Activated CD4-positive, alpha-beta T cell treated with anti-CD3 and anti-CD28 coated beads, Interleukin-2, amount 50 U/mL, for 1 hour (primary cell): ENCODE measurements around the gene RCAN2.
"Not testable (repeated sequence)": the region's sequence is repeated elsewhere in the genome, so short reads cannot be mapped to it uniquely, and the experiment has no call there.

ENCODE experiments used
- DNase-seq: peaks from one replicate; pipeline ENCODE4 v3.0.0-alpha.2; 2020

RCAN2 gene

GRCh38 chr6:46381057-46381456 is 110.2 kb downstream of the RCAN2 start:
- no peak for DNase-seq

- DNase-seq: no peak
Observed at GRCh38 chr6:46380152-46380807, 111.0 kb downstream of the RCAN2 start.

GRCh38 chr6:46378882-46379416 is 112.3 kb downstream of the RCAN2 start:
- no peak for DNase-seq

GRCh38 chr6:46378161-46378881 is 112.9 kb downstream of the RCAN2 start:
- no peak for DNase-seq

DNA sequence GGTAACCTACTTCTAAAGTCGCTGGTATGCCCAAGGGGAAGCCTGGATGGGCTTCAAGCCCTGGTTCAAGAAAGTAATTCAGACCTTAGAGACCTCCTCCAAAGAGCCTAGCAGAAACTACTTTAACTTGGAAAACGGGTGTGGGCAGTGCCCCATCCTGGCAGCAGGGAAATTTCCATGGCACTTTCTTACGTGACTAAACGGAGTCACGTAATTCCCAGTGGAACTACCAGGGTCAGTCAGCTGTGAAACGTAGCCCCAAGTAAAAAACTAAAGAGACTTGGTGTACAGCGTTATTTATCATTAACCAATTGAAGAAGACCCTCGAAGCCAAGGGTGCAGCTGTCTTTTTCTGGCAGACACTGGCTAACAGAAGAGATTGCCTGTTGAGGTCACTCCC is 114.0 kb downstream of the RCAN2 start:
- no peak for DNase-seq

DNA sequence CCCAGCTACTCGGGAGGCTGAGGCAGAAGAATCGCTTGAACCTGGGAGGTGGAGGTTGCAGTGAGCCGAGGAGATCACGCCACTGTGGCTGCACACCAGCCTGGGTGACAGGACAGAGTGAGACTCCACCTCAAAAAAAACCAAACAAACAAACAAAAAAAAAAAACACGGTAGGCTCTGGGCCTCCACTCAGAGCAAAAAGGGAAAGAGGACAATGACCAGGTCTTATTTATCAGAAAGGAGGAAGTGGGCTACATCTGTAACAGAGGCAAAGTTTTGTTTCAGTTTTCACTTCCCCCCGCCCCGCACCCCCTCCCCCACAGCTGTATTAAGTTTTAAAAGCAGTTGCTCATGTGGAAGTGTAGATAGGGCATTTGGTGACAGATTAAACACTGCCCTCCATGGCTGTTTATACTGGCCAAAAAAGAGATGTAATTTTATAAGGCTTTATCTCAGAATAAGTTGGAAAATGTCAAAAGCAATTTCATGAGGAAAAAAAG is 114.6 kb downstream of the RCAN2 start:
- no peak for DNase-seq

DNA sequence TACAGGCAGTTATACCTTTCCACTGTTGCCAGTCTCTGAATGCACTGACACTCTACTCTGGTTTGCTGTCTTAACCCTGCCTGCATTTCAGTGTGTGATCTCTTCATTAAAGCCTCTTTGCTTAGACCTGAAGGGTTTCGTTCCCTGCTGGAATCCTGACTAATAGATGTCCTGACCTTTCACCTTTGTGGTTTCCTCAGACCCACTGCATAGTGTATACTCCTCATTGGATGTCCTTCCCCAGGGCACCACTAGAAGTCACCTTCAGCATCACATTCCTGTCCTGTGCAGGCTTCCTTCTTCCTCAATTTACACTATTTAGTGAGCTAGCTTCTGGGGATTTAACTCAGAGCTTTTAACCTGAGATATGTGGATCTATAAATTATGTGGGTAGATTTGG is 120.6 kb downstream of the RCAN2 start:
- no peak for DNase-seq

GRCh38 chr6:46368169-46368536 is 123.1 kb downstream of the RCAN2 start:
- DNase-seq: no peak

DNA sequence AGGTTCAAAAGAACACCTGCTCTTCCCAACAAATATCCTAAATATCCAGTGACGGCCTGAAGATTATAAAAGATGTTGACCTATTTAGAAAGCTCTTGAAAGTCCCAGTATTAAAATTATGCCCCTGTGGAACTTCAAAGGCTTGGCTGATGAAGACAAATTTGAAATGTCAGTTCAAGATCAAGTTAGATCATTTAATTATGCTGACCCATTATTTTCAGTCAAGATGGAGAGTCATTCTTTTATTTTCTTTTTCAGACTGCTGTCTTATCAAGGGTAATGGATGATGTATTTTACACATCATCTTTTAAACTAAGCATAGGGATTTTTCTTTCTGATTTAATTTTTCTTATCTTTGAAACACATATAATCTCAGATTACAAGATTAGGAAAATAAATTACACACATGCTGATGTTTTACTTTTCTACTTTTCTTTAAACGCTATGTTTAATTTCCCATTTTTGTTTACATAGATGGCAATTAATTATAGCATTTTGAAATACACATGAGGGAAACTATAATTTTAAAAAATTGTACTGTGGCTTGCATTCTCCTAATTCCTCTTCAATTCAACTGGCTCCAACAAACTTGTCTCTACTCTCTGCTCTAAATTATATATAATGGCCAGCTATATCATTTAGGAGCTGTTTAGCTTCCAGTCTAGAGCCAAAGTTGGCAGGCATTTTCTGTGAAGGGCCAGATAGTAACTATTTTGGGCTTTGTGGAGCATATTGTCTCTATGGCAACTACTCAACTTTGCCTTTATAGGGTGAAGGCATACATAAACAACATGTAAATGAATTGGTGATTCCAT is 123.7 kb downstream of the RCAN2 start:
- no peak for DNase-seq

DNA sequence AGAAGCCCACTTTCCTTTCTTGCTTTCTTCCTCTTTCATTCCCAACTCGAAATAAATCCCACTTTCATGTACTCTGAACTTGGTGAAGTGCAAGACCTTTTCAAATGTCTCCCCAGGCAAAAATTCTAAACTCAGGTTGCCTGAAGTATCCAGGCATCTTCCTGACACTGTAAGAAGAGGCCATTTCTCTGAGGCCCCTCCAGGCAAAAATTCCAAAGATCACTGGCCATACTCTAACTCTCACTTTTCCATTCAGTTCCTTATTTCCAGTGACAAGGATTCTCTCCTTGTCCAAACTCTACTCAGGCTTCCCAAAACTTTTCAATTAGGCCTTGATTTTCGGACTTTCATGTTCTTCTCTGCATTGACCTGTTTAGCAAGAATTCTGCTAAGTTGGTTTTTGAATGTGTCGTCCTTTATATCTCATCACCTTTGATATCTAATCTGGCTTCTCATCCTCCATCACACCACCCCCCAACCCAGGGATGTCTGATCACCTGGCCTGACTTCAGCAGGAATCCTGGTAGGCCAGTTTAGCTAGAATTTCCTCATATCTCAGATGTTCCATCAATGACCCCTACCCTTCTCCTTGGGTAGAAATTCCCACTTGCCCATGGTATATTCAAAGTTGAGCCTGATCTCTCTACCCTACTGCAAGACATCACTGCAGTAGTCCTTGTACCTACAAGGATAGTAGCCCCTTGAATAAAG is 124.9 kb downstream of the RCAN2 start:
- no peak for DNase-seq

GRCh38 chr6:46357591-46357990 is 133.7 kb downstream of the RCAN2 start:
- no peak for DNase-seq

- DNase-seq: no peak
Observed at GRCh38 chr6:46356543-46356942, 134.7 kb downstream of the RCAN2 start.

- no peak for DNase-seq
Observed at GRCh38 chr6:46353528-46353927, 137.7 kb downstream of the RCAN2 start.

- no peak for DNase-seq
Observed at GRCh38 chr6:46352541-46353268, 138.5 kb downstream of the RCAN2 start.

DNA sequence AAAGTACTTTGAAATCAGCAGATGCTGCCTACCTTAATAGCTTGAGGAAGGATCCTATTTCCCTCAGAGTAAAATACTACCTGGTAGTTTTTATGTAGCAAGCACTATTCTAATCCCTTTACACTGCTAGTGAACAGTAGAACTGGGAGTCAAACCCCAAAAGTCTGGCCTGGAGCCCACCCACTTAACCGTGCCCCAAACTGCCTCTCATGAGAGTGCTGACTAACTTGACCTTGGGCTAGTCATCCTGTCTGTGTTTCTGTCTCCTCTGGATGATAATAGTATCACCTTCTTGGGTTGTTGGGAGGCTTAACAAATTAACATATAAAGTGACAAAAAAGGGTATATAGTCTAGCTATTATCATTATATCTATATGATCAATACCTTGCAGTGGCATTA is 140.5 kb downstream of the RCAN2 start:
- DNase-seq: no peak

DNA sequence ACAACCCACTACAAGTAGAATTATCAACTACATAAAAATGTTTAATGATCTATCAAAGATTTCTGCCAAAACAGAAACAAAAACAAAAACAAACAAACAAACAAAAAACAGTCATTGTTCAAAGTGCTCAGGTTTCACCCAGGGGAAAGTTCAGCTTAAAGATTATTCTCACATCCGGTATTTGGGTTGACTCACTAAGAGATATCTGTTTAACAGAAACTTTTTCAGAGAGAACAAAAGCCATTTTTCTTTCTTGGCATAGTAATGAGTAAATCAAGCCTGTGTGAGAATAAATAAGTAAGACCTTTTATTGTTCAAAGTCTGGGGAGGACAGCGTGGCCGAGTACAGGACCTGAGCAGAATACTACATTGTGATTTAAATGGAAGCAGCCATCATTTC is 143.6 kb downstream of the RCAN2 start:
- DNase-seq: no peak

GRCh38 chr6:46340246-46340645 is 151.0 kb downstream of the RCAN2 start:
- DNase-seq: no peak

- DNase-seq: no peak
Observed at GRCh38 chr6:46338131-46338530, 153.1 kb downstream of the RCAN2 start.

- DNase-seq: no peak
Observed at GRCh38 chr6:46334442-46334841, 156.8 kb downstream of the RCAN2 start.

DNA sequence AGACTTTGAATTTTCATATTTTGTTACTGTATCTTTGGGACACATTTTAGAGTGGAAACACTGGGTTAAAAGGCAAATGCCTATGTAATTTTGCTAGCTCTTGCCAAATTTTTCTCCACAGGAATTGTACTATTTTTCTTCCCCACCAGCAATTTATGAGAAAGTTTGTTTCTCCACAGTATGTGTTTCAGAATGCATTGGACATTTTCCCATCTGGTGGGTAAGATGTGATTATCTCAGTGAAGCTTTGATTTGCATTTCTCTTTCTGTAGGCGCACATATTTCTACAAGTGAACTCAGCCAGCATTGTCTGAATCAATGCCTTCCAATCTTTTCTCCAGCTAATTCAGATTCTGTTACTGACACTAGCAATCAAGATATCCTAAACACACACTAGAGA is 157.8 kb downstream of the RCAN2 start:
- DNase-seq: no peak

DNA sequence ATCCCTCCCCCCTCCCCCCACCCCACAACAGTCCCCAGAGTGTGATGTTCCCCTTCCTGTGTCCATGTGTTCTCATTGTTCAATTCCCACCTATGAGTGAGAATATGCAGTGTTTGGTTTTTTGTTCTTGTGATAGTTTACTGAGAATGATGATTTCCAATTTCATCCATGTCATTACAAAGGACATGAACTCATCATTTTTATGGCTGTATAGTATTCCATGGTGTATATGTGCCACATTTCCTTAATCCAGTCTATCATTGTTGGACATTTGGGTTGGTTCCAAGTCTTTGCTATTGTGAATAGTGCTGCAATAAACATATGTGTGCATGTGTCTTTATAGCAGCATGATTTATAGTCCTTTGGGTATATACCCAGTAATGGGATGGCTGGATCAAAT is 158.8 kb downstream of the RCAN2 start:
- DNase-seq: not testable (repeated sequence)

GRCh38 chr6:46331461-46331860 is 159.8 kb downstream of the RCAN2 start:
- DNase-seq: no peak
